Measurements from ENCODE around the gene QSOX1.
A peak's percentile ranks its signal among the peaks of the same experiment; 100 is the strongest.

QSOX1 gene

GRCh38 chr1:180187626-180188025, 33.0 kb downstream of the QSOX1 start:
- Mint-ChIP-seq H3K9me3 (no peaks in the 10 kb centered on the region), H3K4me1 (peaks cover 9% of the 10 kb centered on the region), H3K27ac (peak overlapping the region in 1 of 2 donors; percentile 60), H3K4me3 (no peak overlapping the region), H3K27me3 (no peaks in the 10 kb centered on the region)
- no peak for ATAC-seq
- no peak for DNase-seq

GRCh38 chr1:180188091-180188506, 33.4 kb downstream of the QSOX1 start:
- H3K4me3 Mint-ChIP-seq: no peak overlapping the region
- H3K27me3 Mint-ChIP-seq: no peaks in the 10 kb centered on the region
- DNase-seq (no peak), ATAC-seq (no peak)
- no peaks in the 10 kb centered on the region for H3K9me3 Mint-ChIP-seq
- H3K4me1 Mint-ChIP-seq: peaks cover 9% of the 10 kb centered on the region
- peak overlapping the region in 1 of 2 donors; percentile 60 for H3K27ac Mint-ChIP-seq

- DNase-seq (no peak), ATAC-seq (no peak)
- H3K9me3 Mint-ChIP-seq: no peaks in the 10 kb centered on the region
- peaks cover 9% of the 10 kb centered on the region for H3K4me1 Mint-ChIP-seq
- H3K27me3 Mint-ChIP-seq: no peaks in the 10 kb centered on the region
- no peak overlapping the region for H3K4me3 Mint-ChIP-seq
- no peak overlapping the region for H3K27ac Mint-ChIP-seq
These were observed 34.1 kb downstream of the QSOX1 start for GRCh38 chr1:180188684-180189175.

- no peak for DNase-seq
- peaks cover 9% of the 10 kb centered on the region for H3K4me1 Mint-ChIP-seq
- H3K27ac Mint-ChIP-seq: no peak overlapping the region
- H3K9me3 Mint-ChIP-seq: no peaks in the 10 kb centered on the region
- H3K4me3 Mint-ChIP-seq: no peak overlapping the region
- no peak for ATAC-seq
- H3K27me3 Mint-ChIP-seq: no peaks in the 10 kb centered on the region
These were observed 35.4 kb downstream of the QSOX1 start for GRCh38 chr1:180190091-180190490.

GRCh38 chr1:180192172-180192571, 37.5 kb downstream of the QSOX1 start:
- Mint-ChIP-seq H3K4me1 (peaks cover 9% of the 10 kb centered on the region), H3K27ac (no peak overlapping the region), H3K27me3 (no peaks in the 10 kb centered on the region), H3K9me3 (no peaks in the 10 kb centered on the region), H3K4me3 (peak overlapping the region in 1 of 2 donors; percentile 14)
- DNase-seq (no peak), ATAC-seq (no peak)

GRCh38 chr1:180193141-180194047, 38.7 kb downstream of the QSOX1 start:
- Mint-ChIP-seq H3K27me3 (no peaks in the 10 kb centered on the region), H3K4me3 (no peak overlapping the region), H3K4me1 (peaks cover 9% of the 10 kb centered on the region), H3K27ac (no peak overlapping the region), H3K9me3 (no peaks in the 10 kb centered on the region)
- DNase-seq: no peak
- no peak for ATAC-seq

GRCh38 chr1:180194048-180194425, 39.4 kb downstream of the QSOX1 start:
- no peak overlapping the region for H3K27ac Mint-ChIP-seq
- DNase-seq (no peak), ATAC-seq (no peak)
- H3K4me3 Mint-ChIP-seq: no peak overlapping the region
- H3K27me3 Mint-ChIP-seq: no peaks in the 10 kb centered on the region
- H3K9me3 Mint-ChIP-seq: no peaks in the 10 kb centered on the region
- H3K4me1 Mint-ChIP-seq: peaks cover 9% of the 10 kb centered on the region

- no peak overlapping the region for H3K27ac Mint-ChIP-seq
- H3K27me3 Mint-ChIP-seq: no peaks in the 10 kb centered on the region
- ATAC-seq (no peak), DNase-seq (no peak)
- H3K9me3 Mint-ChIP-seq: no peaks in the 10 kb centered on the region
- peaks cover 9% of the 10 kb centered on the region for H3K4me1 Mint-ChIP-seq
- H3K4me3 Mint-ChIP-seq: no peak overlapping the region
These were observed 40.0 kb downstream of the QSOX1 start for GRCh38 chr1:180194546-180195207.

- H3K4me3 Mint-ChIP-seq: no peak overlapping the region
- ATAC-seq (no peak), DNase-seq (no peak)
- no peaks in the 10 kb centered on the region for H3K9me3 Mint-ChIP-seq
- H3K27ac Mint-ChIP-seq: peak overlapping the region in 1 of 2 donors; percentile 72
- H3K4me1 Mint-ChIP-seq: peaks cover 9% of the 10 kb centered on the region
- no peaks in the 10 kb centered on the region for H3K27me3 Mint-ChIP-seq
These were observed 40.7 kb downstream of the QSOX1 start for GRCh38 chr1:180195401-180195800.

- DNase-seq: no peak
- ATAC-seq: no peak
- Mint-ChIP-seq H3K27me3 (no peaks in the 10 kb centered on the region), H3K4me1 (peaks cover 9% of the 10 kb centered on the region), H3K27ac (no peak overlapping the region), H3K9me3 (no peaks in the 10 kb centered on the region), H3K4me3 (no peak overlapping the region)
These were observed 41.2 kb downstream of the QSOX1 start for GRCh38 chr1:180195916-180196315.

- no peak for DNase-seq
- Mint-ChIP-seq H3K27me3 (no peaks in the 10 kb centered on the region), H3K4me3 (no peak overlapping the region), H3K4me1 (peaks cover 9% of the 10 kb centered on the region), H3K27ac (no peak overlapping the region), H3K9me3 (no peaks in the 10 kb centered on the region)
- ATAC-seq: no peak
These were observed 41.9 kb downstream of the QSOX1 start for GRCh38 chr1:180196436-180197003.

- DNase-seq (no peak), ATAC-seq (no peak)
- Mint-ChIP-seq H3K27me3 (no peaks in the 10 kb centered on the region), H3K4me3 (no peak overlapping the region), H3K4me1 (peaks cover 4% of the 10 kb centered on the region), H3K27ac (no peak overlapping the region), H3K9me3 (no peaks in the 10 kb centered on the region)
These were observed 42.6 kb downstream of the QSOX1 start for GRCh38 chr1:180197231-180197630.

- no peaks in the 10 kb centered on the region for H3K9me3 Mint-ChIP-seq
- DNase-seq: no peak
- peak overlapping the region in 1 of 2 donors; percentile 6 for H3K27ac Mint-ChIP-seq
- no peaks in the 10 kb centered on the region for H3K4me1 Mint-ChIP-seq
- H3K27me3 Mint-ChIP-seq: no peaks in the 10 kb centered on the region
- no peak for ATAC-seq
- H3K4me3 Mint-ChIP-seq: no peak overlapping the region
These were observed 43.5 kb downstream of the QSOX1 start for GRCh38 chr1:180198196-180198595.

GRCh38 chr1:180198611-180199010, 43.9 kb downstream of the QSOX1 start:
- DNase-seq: no peak
- Mint-ChIP-seq H3K27ac (peak overlapping the region in 1 of 2 donors; percentile 71), H3K4me1 (no peaks in the 10 kb centered on the region), H3K27me3 (no peaks in the 10 kb centered on the region), H3K9me3 (no peaks in the 10 kb centered on the region), H3K4me3 (no peak overlapping the region)
- ATAC-seq: no peak

GRCh38 chr1:180199018-180199417, 44.3 kb downstream of the QSOX1 start:
- Mint-ChIP-seq H3K9me3 (no peaks in the 10 kb centered on the region), H3K4me1 (no peaks in the 10 kb centered on the region), H3K4me3 (no peak overlapping the region), H3K27me3 (no peaks in the 10 kb centered on the region), H3K27ac (no peak overlapping the region)
- ATAC-seq (no peak), DNase-seq (no peak)

Data from stimulated activated naive CD8-positive, alpha-beta T cell treated with anti-CD3 and anti-CD28 coated beads, Interleukin-15, amount 100 ng/mL, for 72 hours (primary cell).